GM12874 (cell line): ENCODE results near the gene TMEM182.

Experiments
- CTCF ChIP-seq: IDR thresholded peaks from 2 replicates; pipeline ENCODE4 v1.5.1; 2011; ENCODE audit warnings: low read depth, mild to moderate bottlenecking, control low read depth, low read length, moderate library complexity; ENCODE audit not compliant: insufficient read depth

TMEM182 gene

GRCh38 chr2:102782187-102782586 is 20.4 kb downstream of the TMEM182 start:
- no peak for TF ChIP-seq CTCF

- TF ChIP-seq CTCF, result no peak
Measured at GRCh38 chr2:102782933-102783332, 21.1 kb downstream of the TMEM182 start.

- no peak for TF ChIP-seq CTCF
Measured at GRCh38 chr2:102783506-102784183, 21.8 kb downstream of the TMEM182 start.

- TF ChIP-seq CTCF, result no peak
Measured at GRCh38 chr2:102784940-102785339, 23.1 kb downstream of the TMEM182 start.

GRCh38 chr2:102788216-102788884 is 26.5 kb downstream of the TMEM182 start:
- TF ChIP-seq CTCF, result no peak

GRCh38 chr2:102788885-102789260 is 27.0 kb downstream of the TMEM182 start:
- TF ChIP-seq CTCF, result no peak

- TF ChIP-seq CTCF, result no peak
Measured at GRCh38 chr2:102789349-102790090, 27.7 kb downstream of the TMEM182 start.
